BJ (cell line): Measurements from ENCODE around the gene PIP5K1B. TPM values are rescaled to one million over a fixed set of nuclear protein-coding genes. Genes with fewer than 3 reads are reported as not detected.

Experiments
- CTCF ChIA-PET: fragments of 350-600 bp; formaldehyde crosslinking; extraction: SDS; loops from one replicate; lab custom pipeline; 2021; ENCODE audit warnings: antibody characterized with exemption, inconsistent platforms; lab: Yijun Ruan, JAX
- POLR2A ChIA-PET: fragments of 300-600 bp; sonication (Branson Sonifier 250); formaldehyde crosslinking; extraction: SDS; loops from one replicate; lab custom pipeline; 2021; ENCODE audit warnings: antibody characterized with exemption; lab: Charles Lee
- DNase-seq: peaks from one replicate; pipeline ENCODE4 v3.0.0-alpha.2; 2011; ENCODE audit warnings: low read depth
- H3K27me3 ChIP-seq: 2 replicates; pipeline ENCODE4 v1.6.0; 2011; ENCODE audit warnings: low read length; ENCODE audit not compliant: control insufficient read depth, insufficient read depth
- H3K36me3 ChIP-seq: 2 replicates; pipeline ENCODE4 v1.5.1; 2011; ENCODE audit warnings: low read length; ENCODE audit not compliant: control insufficient read depth, insufficient read depth
- H3K4me3 ChIP-seq: 2 replicates; pipeline ENCODE4 v1.5.1; 2011; ENCODE audit warnings: low read depth, mild to moderate bottlenecking, control low read depth, low read length
- polyA plus RNA-seq: library from polyadenylated mRNA; depleted of rRNA; stranded (reverse); fragments of >200 nt; gene quantifications from 2 replicates; pipeline ENCODE4 v1.2.3, GENCODE V29; 2011
- TF ChIP-seq, protein P1 (sequence below): IDR thresholded peaks from 2 replicates; pipeline ENCODE4 v1.5.1; 2011; ENCODE audit warnings: low read depth, mild to moderate bottlenecking, control low read depth, inconsistent platforms, low read length, moderate library complexity; ENCODE audit not compliant: insufficient read depth

Gene PIP5K1B
- polyA plus RNA-seq, 1 experiment, result not detected

GRCh38 chr9:68747043-68747533, 42.0 kb downstream of the PIP5K1B start:
- no peak for DNase-seq
- ChIA-PET POLR2A (no interaction called here), CTCF (interaction anchor here (1.0 kb wide), 1 partner anchor 13 kb away, joined by 4 read pairs; no protein-coding TSS in a partner anchor)
- TF ChIP-seq, protein P1, sequence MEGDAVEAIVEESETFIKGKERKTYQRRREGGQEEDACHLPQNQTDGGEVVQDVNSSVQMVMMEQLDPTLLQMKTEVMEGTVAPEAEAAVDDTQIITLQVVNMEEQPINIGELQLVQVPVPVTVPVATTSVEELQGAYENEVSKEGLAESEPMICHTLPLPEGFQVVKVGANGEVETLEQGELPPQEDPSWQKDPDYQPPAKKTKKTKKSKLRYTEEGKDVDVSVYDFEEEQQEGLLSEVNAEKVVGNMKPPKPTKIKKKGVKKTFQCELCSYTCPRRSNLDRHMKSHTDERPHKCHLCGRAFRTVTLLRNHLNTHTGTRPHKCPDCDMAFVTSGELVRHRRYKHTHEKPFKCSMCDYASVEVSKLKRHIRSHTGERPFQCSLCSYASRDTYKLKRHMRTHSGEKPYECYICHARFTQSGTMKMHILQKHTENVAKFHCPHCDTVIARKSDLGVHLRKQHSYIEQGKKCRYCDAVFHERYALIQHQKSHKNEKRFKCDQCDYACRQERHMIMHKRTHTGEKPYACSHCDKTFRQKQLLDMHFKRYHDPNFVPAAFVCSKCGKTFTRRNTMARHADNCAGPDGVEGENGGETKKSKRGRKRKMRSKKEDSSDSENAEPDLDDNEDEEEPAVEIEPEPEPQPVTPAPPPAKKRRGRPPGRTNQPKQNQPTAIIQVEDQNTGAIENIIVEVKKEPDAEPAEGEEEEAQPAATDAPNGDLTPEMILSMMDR, result no peak
- Histone ChIP-seq H3K36me3 (no peaks in the 10 kb centered on the region), H3K27me3 (no peaks in the 10 kb centered on the region), H3K4me3 (no peak overlapping the region)

DNA sequence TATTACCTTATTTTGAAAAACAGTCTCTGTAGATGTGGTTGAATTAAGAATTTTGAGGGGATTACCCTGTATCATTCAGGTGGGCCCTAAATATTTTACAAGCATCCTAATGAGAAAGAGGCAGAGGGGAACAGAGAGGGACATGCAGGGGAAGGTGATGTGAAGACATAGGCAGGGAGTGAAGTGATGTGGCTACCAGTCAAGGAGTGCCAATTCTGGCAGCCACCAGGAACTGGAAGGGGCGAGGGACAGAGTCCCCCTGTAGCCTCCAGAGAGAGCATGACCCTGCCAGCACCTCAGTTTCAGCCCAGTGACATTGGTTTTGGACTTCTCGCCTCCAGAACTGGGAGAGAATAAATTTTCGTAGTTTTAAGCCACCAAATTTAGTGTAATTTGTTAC, 44.1 kb downstream of the PIP5K1B start:
- no peak overlapping the region for H3K4me3 ChIP-seq
- no peaks in the 10 kb centered on the region for H3K36me3 ChIP-seq
- CTCF ChIA-PET, result no interaction called here
- DNase-seq, result no peak
- no peaks in the 10 kb centered on the region for H3K27me3 ChIP-seq
- TF ChIP-seq, protein P1, result no peak
- POLR2A ChIA-PET, result no interaction called here

DNA sequence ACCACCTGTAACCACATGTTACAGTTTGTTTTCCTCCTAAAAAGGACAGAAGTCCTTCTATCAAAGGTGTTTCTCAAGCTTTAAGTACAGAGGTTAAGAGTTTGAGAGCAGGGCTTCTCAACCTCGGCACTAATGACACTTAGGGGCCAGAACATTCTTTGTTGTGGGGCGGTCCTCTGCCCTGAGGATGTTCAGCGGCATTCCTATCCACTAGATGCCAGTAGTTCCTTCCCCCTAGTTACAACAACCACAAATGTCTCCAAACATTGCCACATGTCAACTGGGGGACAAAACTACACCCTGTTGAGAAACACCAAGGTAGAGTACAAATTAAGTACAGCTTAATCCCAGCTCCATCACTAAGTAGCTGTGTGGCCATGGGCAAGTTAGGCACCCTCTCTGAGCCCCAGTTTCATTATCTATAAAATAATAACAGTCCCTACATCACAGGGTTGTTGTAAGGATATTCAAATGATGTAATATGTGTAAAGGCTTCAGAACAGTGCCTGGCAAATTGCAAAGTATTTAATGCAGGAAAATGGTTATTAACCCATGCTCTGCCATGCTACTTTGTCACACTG, 44.6 kb downstream of the PIP5K1B start:
- TF ChIP-seq, protein P1, result no peak
- Histone ChIP-seq H3K4me3 (no peak overlapping the region), H3K36me3 (no peaks in the 10 kb centered on the region), H3K27me3 (no peaks in the 10 kb centered on the region)
- ChIA-PET CTCF (no interaction called here), POLR2A (no interaction called here)
- DNase-seq, result no peak

GRCh38 chr9:68750255-68750654, 45.2 kb downstream of the PIP5K1B start:
- DNase-seq, result no peak
- TF ChIP-seq, protein P1, result no peak
- POLR2A ChIA-PET, result no interaction called here
- Histone ChIP-seq H3K4me3 (no peak overlapping the region), H3K27me3 (no peaks in the 10 kb centered on the region), H3K36me3 (no peaks in the 10 kb centered on the region)
- CTCF ChIA-PET, result no interaction called here

GRCh38 chr9:68750786-68751185, 45.7 kb downstream of the PIP5K1B start:
- TF ChIP-seq, protein P1, result no peak
- no peak for DNase-seq
- no peak overlapping the region for H3K4me3 ChIP-seq
- H3K27me3 ChIP-seq, result 0 out of 2 replicates have a peak, but pooled peaks cover 2% of the 10 kb centered on the region
- ChIA-PET POLR2A (no interaction called here), CTCF (interaction anchor here (1.6 kb wide), 1 partner anchor 9 kb away, joined by 3 read pairs; no protein-coding TSS in a partner anchor)
- no peaks in the 10 kb centered on the region for H3K36me3 ChIP-seq
